ENCODE data around the gene CLBA1. TPM values are rescaled to one million over a fixed set of nuclear protein-coding genes. Genes with fewer than 3 reads are reported as not detected.

Gene CLBA1
- total RNA-seq, 1 donor from 2014 or later, result 1.4 TPM

GRCh38 chr14:105039458-105040205 lies 54.0 kb downstream of the CLBA1 start:
- intact Hi-C loops (cut with micrococcal nuclease), result no loop called here
- Mint-ChIP-seq H3K9me3 (no peaks in the 10 kb centered on the region), H3K4me1 (ENCODE audit: low read depth) (peaks cover 3% of the 10 kb centered on the region), H3K27me3 (ENCODE audit: low read depth) (no peaks in the 10 kb centered on the region), H3K4me3 (ENCODE audit: low read depth) (no peak overlapping the region), H3K27ac (no peak overlapping the region), H3K36me3 (ENCODE audit: low read depth) (no peaks in the 10 kb centered on the region)
- no peak for DNase-seq (ENCODE audit: low spot score)

DNA sequence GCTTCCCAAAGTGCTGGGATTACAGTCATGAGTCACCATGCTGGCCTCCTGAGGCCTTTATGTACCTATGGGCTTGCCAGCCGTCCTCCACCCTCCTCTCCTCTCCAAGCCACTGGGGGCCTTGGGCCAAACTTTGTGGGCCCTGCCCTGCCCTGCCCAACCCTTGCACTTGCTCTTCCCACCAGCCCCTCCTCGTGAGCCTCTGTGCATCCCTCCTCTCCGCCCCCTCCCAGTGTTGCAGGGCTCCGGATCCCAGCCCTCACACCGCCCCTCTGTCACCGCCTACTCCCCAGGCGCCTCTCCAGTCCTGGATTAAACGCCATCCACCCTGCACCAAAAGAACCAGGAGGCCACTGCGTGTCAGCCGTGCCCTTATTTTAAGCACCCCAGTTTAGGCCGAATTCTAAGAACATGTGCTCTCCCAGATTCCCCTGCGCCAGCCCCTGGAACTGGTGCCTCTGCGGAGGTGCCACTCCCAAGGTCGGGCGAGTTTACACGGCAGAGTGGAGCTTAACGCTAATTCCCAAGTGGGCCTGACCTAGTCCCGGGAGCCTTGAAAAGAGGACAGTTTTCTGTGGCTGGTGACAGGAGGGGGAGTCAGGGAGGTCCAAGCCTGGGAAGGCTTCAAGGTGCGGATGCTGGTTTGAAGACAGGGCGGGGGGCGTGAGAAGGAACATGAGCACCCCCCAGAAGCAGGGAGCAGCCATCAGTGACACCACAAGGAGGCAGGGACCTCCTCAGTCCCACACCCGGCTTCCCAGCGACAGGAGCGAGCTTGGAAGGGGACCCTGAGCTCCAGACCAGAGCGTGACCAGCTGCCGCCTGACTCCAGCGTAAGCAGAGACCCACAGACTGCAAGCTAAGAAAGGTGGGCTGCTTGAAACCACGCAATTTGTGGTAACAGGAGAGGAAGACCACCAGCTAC lies 56.5 kb downstream of the CLBA1 start:
- H3K4me3 Mint-ChIP-seq (ENCODE audit: low read depth), result no peak overlapping the region
- H3K4me1 Mint-ChIP-seq (ENCODE audit: low read depth), result peaks cover 11% of the 10 kb centered on the region
- H3K36me3 Mint-ChIP-seq (ENCODE audit: low read depth), result peaks cover 3% of the 10 kb centered on the region
- H3K27me3 Mint-ChIP-seq (ENCODE audit: low read depth), result no peaks in the 10 kb centered on the region
- intact Hi-C loops (cut with micrococcal nuclease), result no loop called here
- no peaks in the 10 kb centered on the region for H3K9me3 Mint-ChIP-seq
- DNase-seq (ENCODE audit: low spot score), result no peak
- no peak overlapping the region for H3K27ac Mint-ChIP-seq

GRCh38 chr14:105042813-105043212 lies 57.2 kb downstream of the CLBA1 start:
- Mint-ChIP-seq H3K9me3 (no peaks in the 10 kb centered on the region), H3K27ac (no peak overlapping the region), H3K27me3 (ENCODE audit: low read depth) (no peaks in the 10 kb centered on the region), H3K36me3 (ENCODE audit: low read depth) (peaks cover 3% of the 10 kb centered on the region), H3K4me1 (ENCODE audit: low read depth) (peaks cover 11% of the 10 kb centered on the region), H3K4me3 (ENCODE audit: low read depth) (no peak overlapping the region)
- no peak for DNase-seq (ENCODE audit: low spot score)
- intact Hi-C loops (cut with micrococcal nuclease), result no loop called here

DNA sequence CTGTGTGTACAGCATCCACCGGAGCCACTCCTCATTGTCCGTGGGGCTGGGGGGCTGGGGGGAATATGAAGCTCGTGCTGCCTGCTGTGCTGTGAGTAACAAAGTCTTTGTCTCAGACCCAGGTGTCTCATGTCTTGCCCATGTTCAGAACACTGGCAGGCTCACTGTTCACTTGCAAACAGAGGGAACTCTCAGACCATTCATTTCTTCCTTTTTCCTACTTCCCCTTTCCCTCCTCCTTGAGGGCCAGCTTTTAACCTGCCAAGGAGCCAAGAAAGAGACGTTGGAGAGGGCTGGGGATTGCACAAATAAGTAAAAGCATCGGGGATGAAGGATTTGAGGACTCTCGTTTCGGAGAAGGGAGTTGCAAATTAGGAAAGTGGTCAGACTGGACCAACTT lies 58.1 kb downstream of the CLBA1 start:
- Mint-ChIP-seq H3K27ac (no peak overlapping the region), H3K4me3 (ENCODE audit: low read depth) (no peak overlapping the region), H3K4me1 (ENCODE audit: low read depth) (peaks cover 11% of the 10 kb centered on the region), H3K9me3 (no peaks in the 10 kb centered on the region), H3K27me3 (ENCODE audit: low read depth) (no peaks in the 10 kb centered on the region), H3K36me3 (ENCODE audit: low read depth) (peaks cover 3% of the 10 kb centered on the region)
- DNase-seq (ENCODE audit: low spot score), result no peak
- intact Hi-C loops (cut with micrococcal nuclease), result loop anchor here (2.0 kb wide), 1 partner anchor 17 kb away; no protein-coding TSS in a partner anchor

Other genes with a start within 250 kb of the CLBA1 start
- gene SIVA1, start 232.6 kb upstream of the CLBA1 start, total RNA-seq, result 96.0 and 104 TPM in 2 replicates
- 145 TPM in 2 replicates for gene AKT1, start 190.0 kb upstream of the CLBA1 start, total RNA-seq
- 5.2 and 5.4 TPM in 2 replicates for gene ZBTB42, start 184.7 kb upstream of the CLBA1 start, total RNA-seq
- gene CEP170B, start 120.5 kb upstream of the CLBA1 start, total RNA-seq, result 8.5 TPM in 2 replicates
- gene PLD4, start 60.9 kb upstream of the CLBA1 start, total RNA-seq, result 0.16 and 0.23 TPM in 2 replicates
- gene AHNAK2, start 7.4 kb upstream of the CLBA1 start, total RNA-seq, result 0.02 and 0.07 TPM in 2 replicates
- gene CDCA4, start 35.3 kb downstream of the CLBA1 start, total RNA-seq, result 47.7 and 49.6 TPM in 2 replicates
- 27.1 and 29.8 TPM in 2 replicates for gene GPR132, start 79.6 kb downstream of the CLBA1 start, total RNA-seq
- gene JAG2, start 183.0 kb downstream of the CLBA1 start, total RNA-seq, result 2.6 and 3.2 TPM in 2 replicates
- gene NUDT14, start 195.5 kb downstream of the CLBA1 start, total RNA-seq, result 7.7 and 10.4 TPM in 2 replicates

All from activated T-helper 2 cell treated with anti-CD3 and anti-CD28 coated beads, Interferon-gamma antibody, Interleukin-2, Interleukin-4, amounts not matched to agents 10 μg/mL and 5 μg/mL and 100 μg/mL, durations not matched to agents 14 hours and 24 hours and 36 hours (primary cell).